Measurements from ENCODE around the gene MMP23B. TPM values are rescaled to one million over a fixed set of nuclear protein-coding genes. Genes with fewer than 3 reads are reported as not detected.

The MMP23B gene
- total and polyA plus RNA-seq, 10 of the 15 experiments (the other 5 are each of a cell fraction or from before 2014, with no cell fraction given), result 0.25 to 0.76 (median 0.34) TPM; not detected in 4

DNA sequence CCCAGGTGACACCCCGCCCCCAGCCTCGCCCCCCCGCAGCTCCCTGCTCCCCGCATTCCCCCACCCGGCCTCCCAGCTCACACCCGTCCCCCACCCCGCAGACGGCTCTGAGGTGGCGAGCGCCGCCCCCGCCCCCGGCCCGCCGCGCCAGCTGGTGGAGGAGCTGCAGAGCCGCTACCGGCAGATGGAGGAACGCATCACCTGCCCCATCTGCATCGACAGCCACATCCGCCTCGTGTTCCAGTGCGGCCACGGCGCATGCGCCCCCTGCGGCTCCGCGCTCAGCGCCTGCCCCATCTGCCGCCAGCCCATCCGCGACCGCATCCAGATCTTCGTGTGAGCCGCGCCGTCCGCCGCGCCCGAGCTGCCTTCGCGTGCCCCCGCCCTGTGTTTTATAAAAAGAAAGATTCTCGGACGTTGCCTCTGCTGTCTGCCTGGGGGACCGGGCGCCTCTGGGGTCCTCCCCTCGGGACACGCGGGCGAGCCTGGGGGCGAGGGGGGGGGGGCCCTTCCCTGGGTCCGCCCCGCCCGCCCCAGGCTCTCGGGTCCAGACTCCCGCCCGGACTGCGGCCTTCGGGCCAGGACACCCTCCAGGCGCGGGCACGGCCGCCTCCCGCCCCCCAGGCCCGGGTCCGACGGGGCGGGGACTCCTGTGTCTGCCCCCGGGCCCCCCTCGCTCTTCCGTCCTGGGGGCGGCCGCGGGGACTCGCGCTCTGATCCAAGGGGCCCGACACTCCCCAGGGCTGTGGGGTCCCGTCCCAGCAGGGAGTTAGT is 1.6 kb upstream of the MMP23B start (continued):
- TF ChIP-seq ZBTB11 (CRISPR knock-in tag; IDR thresholded peaks at IDR 0.05), result no peak
- no peak for TF ChIP-seq ZSCAN29 (IDR thresholded peaks at IDR 0.05)
- no peak for TF ChIP-seq ASH2L (IDR thresholded peaks at IDR 0.05; ENCODE audit: borderline replicate concordance, low read depth)
- TF ChIP-seq ATF7 (IDR thresholded peaks at IDR 0.05; ENCODE audit: low read depth), result no peak
- no peak for TF ChIP-seq FOXK2 (IDR thresholded peaks at IDR 0.05)
- TF ChIP-seq ZNF274 (IDR thresholded peaks at IDR 0.05; ENCODE audit: insufficient read depth, insufficient read length), result no peak
- TF ChIP-seq NFIC (IDR thresholded peaks at IDR 0.05; ENCODE audit: low read depth, low read length), result no peak
- TF ChIP-seq NRF1 (conservative IDR thresholded peaks at IDR 0.05; ENCODE audit: low read depth, low read length), result peak; percentile 83
- TF ChIP-seq KAT2A (conservative IDR thresholded peaks at IDR 0.05; ENCODE audit: control insufficient read depth, low read depth, low read length), result no peak
- no peak for TF ChIP-seq GABPA (IDR thresholded peaks at IDR 0.05; ENCODE audit: low read depth)
- TF ChIP-seq SIN3A (IDR thresholded peaks at IDR 0.05; ENCODE audit: low read depth, low read length), result peak; percentile 65; the same call in 1 of the 2 replicates
- TF ChIP-seq HDAC6 (IDR thresholded peaks at IDR 0.05; ENCODE audit: unreplicated experiment), result no peak
- no peak for TF ChIP-seq SIX5 (IDR thresholded peaks at IDR 0.05; ENCODE audit: low read depth, low read length, severe bottlenecking)
- no peak for TF ChIP-seq IRF5 (IDR thresholded peaks at IDR 0.05; ENCODE audit: borderline replicate concordance)
- TF ChIP-seq ZNF24 (IDR thresholded peaks at IDR 0.05), result no peak
- no peak for TF ChIP-seq SRF (IDR thresholded peaks at IDR 0.05; ENCODE audit: low read depth in 2 of 2, low read length in 2 of 2)
- TF ChIP-seq BACH1 (IDR thresholded peaks at IDR 0.05; ENCODE audit: borderline replicate concordance), result peak; percentile 21; the same call in 1 of the 2 replicates
- no peak for TF ChIP-seq BCL3 (IDR thresholded peaks at IDR 0.05; ENCODE audit: borderline replicate concordance, insufficient read depth, low read depth, low read length, poor library complexity, severe bottlenecking)
- no peak for TF ChIP-seq MYB (IDR thresholded peaks at IDR 0.05; ENCODE audit: borderline replicate concordance, low read depth, low read length)
- no peak for TF ChIP-seq MTA2 (IDR thresholded peaks at IDR 0.05; ENCODE audit: low read depth)
- TF ChIP-seq POLR2AphosphoS2 (IDR thresholded peaks at IDR 0.05; ENCODE audit: low read depth, low read length), result no peak; the same call in 1 of the 2 replicates
- TF ChIP-seq, protein P1, sequence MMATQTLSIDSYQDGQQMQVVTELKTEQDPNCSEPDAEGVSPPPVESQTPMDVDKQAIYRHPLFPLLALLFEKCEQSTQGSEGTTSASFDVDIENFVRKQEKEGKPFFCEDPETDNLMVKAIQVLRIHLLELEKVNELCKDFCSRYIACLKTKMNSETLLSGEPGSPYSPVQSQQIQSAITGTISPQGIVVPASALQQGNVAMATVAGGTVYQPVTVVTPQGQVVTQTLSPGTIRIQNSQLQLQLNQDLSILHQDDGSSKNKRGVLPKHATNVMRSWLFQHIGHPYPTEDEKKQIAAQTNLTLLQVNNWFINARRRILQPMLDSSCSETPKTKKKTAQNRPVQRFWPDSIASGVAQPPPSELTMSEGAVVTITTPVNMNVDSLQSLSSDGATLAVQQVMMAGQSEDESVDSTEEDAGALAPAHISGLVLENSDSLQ (IDR thresholded peaks at IDR 0.05), result peak; percentile 33; the same call in 1 of the 2 replicates
- no peak for TF ChIP-seq HDAC2 (IDR thresholded peaks at IDR 0.05)
- TF ChIP-seq ZNF384 (IDR thresholded peaks at IDR 0.05; ENCODE audit: borderline replicate concordance, low read depth, low read length), result no peak

Data from GM12878 (cell line).